HEK293T (cell line): ENCODE data around the gene CFAP299.

Experiments used
- ARNT ChIP-seq: fragments of 450-650 bp; IDR thresholded peaks from 2 replicates; pipeline ENCODE4 v1.6.1; 2017; ENCODE audit warnings: mild to moderate bottlenecking
- BHLHE40 ChIP-seq: fragments of 450-650 bp; IDR thresholded peaks from 2 replicates; pipeline ENCODE4 v1.6.1; 2016; ENCODE audit warnings: mild to moderate bottlenecking, moderate library complexity, borderline replicate concordance
- FOXA1 ChIP-seq: fragments of 450-650 bp; IDR thresholded peaks from 2 replicates; pipeline ENCODE4 v1.6.1; 2016; ENCODE audit warnings: mild to moderate bottlenecking
- FOXK2 ChIP-seq: fragments of 450-650 bp; IDR thresholded peaks from 2 replicates; pipeline ENCODE4 v1.6.1; 2016; ENCODE audit warnings: mild to moderate bottlenecking
- FOXM1 ChIP-seq: fragments of 450-650 bp; IDR thresholded peaks from 2 replicates; pipeline ENCODE4 v1.6.1; 2017; ENCODE audit warnings: mild to moderate bottlenecking, borderline replicate concordance
- HDGF ChIP-seq: fragments of 450-650 bp; IDR thresholded peaks from 2 replicates; pipeline ENCODE4 v1.6.1; 2017; ENCODE audit warnings: antibody characterized with exemption, borderline replicate concordance
- PKNOX1 ChIP-seq: fragments of 450-650 bp; IDR thresholded peaks from 2 replicates; pipeline ENCODE4 v1.6.1; 2016
- SP1 ChIP-seq: fragments of 450-650 bp; IDR thresholded peaks from 2 replicates; pipeline ENCODE4 v1.6.1; 2017
- ZNF384 ChIP-seq: fragments of 450-650 bp; IDR thresholded peaks from 2 replicates; pipeline ENCODE4 v1.6.1; 2016

- no peak for TF ChIP-seq PKNOX1
- TF ChIP-seq ZNF384: no peak
- no peak for TF ChIP-seq BHLHE40
- no peak for TF ChIP-seq FOXA1
- TF ChIP-seq FOXK2: no peak
- TF ChIP-seq SP1: no peak
- no peak for TF ChIP-seq ARNT
- TF ChIP-seq FOXM1: no peak
- no peak for TF ChIP-seq HDGF
Observed at GRCh38 chr4:80521438-80521837, 185.9 kb downstream of the CFAP299 start.
